ENCODE results near the gene SPDYE6. TPM values are rescaled to one million over a fixed set of nuclear protein-coding genes. Genes with fewer than 3 reads are reported as not detected.
"Not testable (repeated sequence)": the region's sequence is repeated elsewhere in the genome, so short reads cannot be mapped to it uniquely, and the experiment has no call there.

Gene SPDYE6
- total RNA-seq, 2 donors from 2014 or later, result not detected

- intact Hi-C loops (cut with DNase I, micrococcal nuclease); ATAC-seq; DNase-seq: not testable (repeated sequence)
Measured at GRCh38 chr7:102370038-102370437, 13.8 kb upstream of the SPDYE6 start.

GRCh38 chr7:102365390-102365789, 9.1 kb upstream of the SPDYE6 start:
- DNase-seq; ATAC-seq; intact Hi-C loops (cut with DNase I, micrococcal nuclease): not testable (repeated sequence)

- DNase-seq; ATAC-seq; intact Hi-C loops (cut with DNase I, micrococcal nuclease): not testable (repeated sequence)
Measured at GRCh38 chr7:102364394-102364886, 8.2 kb upstream of the SPDYE6 start.

- intact Hi-C loops (cut with DNase I, micrococcal nuclease), result not testable (repeated sequence)
- peak; percentile 92 to 97 for DNase-seq
- ATAC-seq, result peak; percentile 99
Measured at GRCh38 chr7:102363549-102364393, 7.5 kb upstream of the SPDYE6 start.

GRCh38 chr7:102346983-102347382, 9.3 kb downstream of the SPDYE6 start:
- ATAC-seq; DNase-seq; intact Hi-C loops (cut with DNase I, micrococcal nuclease): not testable (repeated sequence)

GRCh38 chr7:102340599-102341368, 15.5 kb downstream of the SPDYE6 start:
- DNase-seq; ATAC-seq; intact Hi-C loops (cut with DNase I, micrococcal nuclease): not testable (repeated sequence)

GRCh38 chr7:102337420-102337819, 18.8 kb downstream of the SPDYE6 start:
- intact Hi-C loops (cut with DNase I, micrococcal nuclease); ATAC-seq; DNase-seq: not testable (repeated sequence)

- intact Hi-C loops (cut with DNase I, micrococcal nuclease); ATAC-seq; DNase-seq: not testable (repeated sequence)
Measured at GRCh38 chr7:102337002-102337401, 19.2 kb downstream of the SPDYE6 start.

- intact Hi-C loops (cut with DNase I, micrococcal nuclease); ATAC-seq; DNase-seq: not testable (repeated sequence)
Measured at GRCh38 chr7:102335574-102335973, 20.7 kb downstream of the SPDYE6 start.

GRCh38 chr7:102330666-102331460, 25.4 kb downstream of the SPDYE6 start:
- ATAC-seq; DNase-seq; intact Hi-C loops (cut with DNase I, micrococcal nuclease): not testable (repeated sequence)

GRCh38 chr7:102329366-102329765, 26.9 kb downstream of the SPDYE6 start:
- intact Hi-C loops (cut with DNase I, micrococcal nuclease); ATAC-seq; DNase-seq: not testable (repeated sequence)

- DNase-seq; ATAC-seq; intact Hi-C loops (cut with DNase I, micrococcal nuclease): not testable (repeated sequence)
Measured at GRCh38 chr7:102328863-102329262, 27.4 kb downstream of the SPDYE6 start.

- ATAC-seq; intact Hi-C loops (cut with DNase I, micrococcal nuclease); DNase-seq: not testable (repeated sequence)
Measured at GRCh38 chr7:102327183-102327582, 29.1 kb downstream of the SPDYE6 start.

- intact Hi-C loops (cut with DNase I, micrococcal nuclease), result no loop called here
- ATAC-seq (no peak), DNase-seq (no peak)
Measured at GRCh38 chr7:102326157-102326889, 29.9 kb downstream of the SPDYE6 start.

- ATAC-seq, DNase-seq: not testable (repeated sequence)
Measured at GRCh38 chr7:102325106-102325505, 31.1 kb downstream of the SPDYE6 start.

GRCh38 chr7:102323914-102324195, 32.4 kb downstream of the SPDYE6 start:
- intact Hi-C loops (cut with DNase I, micrococcal nuclease), result no loop called here
- DNase-seq (no peak), ATAC-seq (no peak)

More at GRCh38 chr7:102325106-102325505, 31.1 kb downstream of the SPDYE6 start:
- intact Hi-C loops (cut with DNase I, micrococcal nuclease), result not testable (repeated sequence)

GRCh38 chr7:102322202-102322715, 34.0 kb downstream of the SPDYE6 start:
- ATAC-seq (no peak), DNase-seq (no peak)
- intact Hi-C loops (cut with DNase I, micrococcal nuclease), result no loop called here
